Measurements from ENCODE around the gene SIGLEC14.

GRCh38 chr19:51663650-51664049 is 17.0 kb upstream of the SIGLEC14 start:
- no peak for TF ChIP-seq EP300 (IDR thresholded peaks at IDR 0.05)
- TF ChIP-seq, protein P1, sequence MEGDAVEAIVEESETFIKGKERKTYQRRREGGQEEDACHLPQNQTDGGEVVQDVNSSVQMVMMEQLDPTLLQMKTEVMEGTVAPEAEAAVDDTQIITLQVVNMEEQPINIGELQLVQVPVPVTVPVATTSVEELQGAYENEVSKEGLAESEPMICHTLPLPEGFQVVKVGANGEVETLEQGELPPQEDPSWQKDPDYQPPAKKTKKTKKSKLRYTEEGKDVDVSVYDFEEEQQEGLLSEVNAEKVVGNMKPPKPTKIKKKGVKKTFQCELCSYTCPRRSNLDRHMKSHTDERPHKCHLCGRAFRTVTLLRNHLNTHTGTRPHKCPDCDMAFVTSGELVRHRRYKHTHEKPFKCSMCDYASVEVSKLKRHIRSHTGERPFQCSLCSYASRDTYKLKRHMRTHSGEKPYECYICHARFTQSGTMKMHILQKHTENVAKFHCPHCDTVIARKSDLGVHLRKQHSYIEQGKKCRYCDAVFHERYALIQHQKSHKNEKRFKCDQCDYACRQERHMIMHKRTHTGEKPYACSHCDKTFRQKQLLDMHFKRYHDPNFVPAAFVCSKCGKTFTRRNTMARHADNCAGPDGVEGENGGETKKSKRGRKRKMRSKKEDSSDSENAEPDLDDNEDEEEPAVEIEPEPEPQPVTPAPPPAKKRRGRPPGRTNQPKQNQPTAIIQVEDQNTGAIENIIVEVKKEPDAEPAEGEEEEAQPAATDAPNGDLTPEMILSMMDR (IDR thresholded peaks at IDR 0.05) = no peak
